ENCODE results near the gene CORO1C. TPM values are rescaled to one million over a fixed set of nuclear protein-coding genes. Genes with fewer than 3 reads are reported as not detected.

CORO1C gene
- total RNA-seq, 4 donors from 2014 or later: 221 to 441 (median 315) TPM

- Histone ChIP-seq H3K27me3 (no peaks in the 10 kb centered on the region), H3K4me1 (peaks cover 51 to 96% (median 92%) of the 10 kb centered on the region in 4 donors), H3K36me3 (peaks cover 0 to 15% (median 6%) of the 10 kb centered on the region in 4 donors), H3K9me3 (no peaks in the 10 kb centered on the region), H3K27ac (replicated peaks in 1 of 4) (peak overlapping the region; percentile 14 to 95 (median 68)), H3K4me3 (no peak overlapping the region)
- intact Hi-C loops (cut with DNase I): no loop called here
- TF ChIP-seq, protein P1, sequence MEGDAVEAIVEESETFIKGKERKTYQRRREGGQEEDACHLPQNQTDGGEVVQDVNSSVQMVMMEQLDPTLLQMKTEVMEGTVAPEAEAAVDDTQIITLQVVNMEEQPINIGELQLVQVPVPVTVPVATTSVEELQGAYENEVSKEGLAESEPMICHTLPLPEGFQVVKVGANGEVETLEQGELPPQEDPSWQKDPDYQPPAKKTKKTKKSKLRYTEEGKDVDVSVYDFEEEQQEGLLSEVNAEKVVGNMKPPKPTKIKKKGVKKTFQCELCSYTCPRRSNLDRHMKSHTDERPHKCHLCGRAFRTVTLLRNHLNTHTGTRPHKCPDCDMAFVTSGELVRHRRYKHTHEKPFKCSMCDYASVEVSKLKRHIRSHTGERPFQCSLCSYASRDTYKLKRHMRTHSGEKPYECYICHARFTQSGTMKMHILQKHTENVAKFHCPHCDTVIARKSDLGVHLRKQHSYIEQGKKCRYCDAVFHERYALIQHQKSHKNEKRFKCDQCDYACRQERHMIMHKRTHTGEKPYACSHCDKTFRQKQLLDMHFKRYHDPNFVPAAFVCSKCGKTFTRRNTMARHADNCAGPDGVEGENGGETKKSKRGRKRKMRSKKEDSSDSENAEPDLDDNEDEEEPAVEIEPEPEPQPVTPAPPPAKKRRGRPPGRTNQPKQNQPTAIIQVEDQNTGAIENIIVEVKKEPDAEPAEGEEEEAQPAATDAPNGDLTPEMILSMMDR (IDR thresholded peaks at IDR 0.05): no peak
- TF ChIP-seq POLR2AphosphoS5 (IDR thresholded peaks at IDR 0.05): peak in 1 of 2 donors; percentile 7
- TF ChIP-seq POLR2A (IDR thresholded peaks at IDR 0.05; ENCODE audit: low read depth): no peak
- no peak for TF ChIP-seq EP300 (IDR thresholded peaks at IDR 0.05)
- 60% methylated on average over 5 of the region's 5 CpGs for WGBS
- no peak for DNase-seq (ENCODE audit: extremely low spot score)
These were observed 26.8 kb downstream of the CORO1C start for GRCh38 chr12:108704527-108704926.

- Histone ChIP-seq H3K4me3 (no peak overlapping the region), H3K4me1 (peaks cover 59 to 98% (median 95%) of the 10 kb centered on the region in 4 donors), H3K27me3 (no peaks in the 10 kb centered on the region), H3K9me3 (no peaks in the 10 kb centered on the region), H3K27ac (replicated peaks in 1 of 4) (peak overlapping the region; percentile 94 to 95 (median 94)), H3K36me3 (peaks cover 0 to 31% (median 17%) of the 10 kb centered on the region in 4 donors)
- peak; percentile 64 for DNase-seq (ENCODE audit: extremely low spot score)
- 32% methylated on average over 10 of the region's 10 CpGs for WGBS
- no peak for TF ChIP-seq EP300 (IDR thresholded peaks at IDR 0.05)
- TF ChIP-seq POLR2AphosphoS5 (IDR thresholded peaks at IDR 0.05): no peak
- no peak for TF ChIP-seq POLR2A (IDR thresholded peaks at IDR 0.05; ENCODE audit: low read depth)
- TF ChIP-seq, protein P1 (IDR thresholded peaks at IDR 0.05): no peak
- intact Hi-C loops (cut with DNase I): no loop called here
These were observed 28.6 kb downstream of the CORO1C start for GRCh38 chr12:108702595-108703320.

GRCh38 chr12:108701779-108702441 lies 29.4 kb downstream of the CORO1C start:
- 19% methylated on average over 5 of the region's 5 CpGs for WGBS
- Histone ChIP-seq H3K9me3 (no peaks in the 10 kb centered on the region), H3K27ac (replicated peaks in 1 of 4) (peak overlapping the region; percentile 94 to 95 (median 94)), H3K4me3 (peak overlapping the region in 3 of 4 donors; percentile 10 to 27 (median 20)), H3K27me3 (no peaks in the 10 kb centered on the region), H3K4me1 (peaks cover 67 to 98% (median 96%) of the 10 kb centered on the region in 4 donors), H3K36me3 (peaks cover 0 to 35% (median 18%) of the 10 kb centered on the region in 4 donors)
- intact Hi-C loops (cut with DNase I): no loop called here
- peak; percentile 70 for DNase-seq (ENCODE audit: extremely low spot score)
- TF ChIP-seq POLR2A (IDR thresholded peaks at IDR 0.05; ENCODE audit: low read depth) (no peak), EP300 (IDR thresholded peaks at IDR 0.05) (no peak), POLR2AphosphoS5 (IDR thresholded peaks at IDR 0.05) (no peak)
- TF ChIP-seq, protein P1 (IDR thresholded peaks at IDR 0.05): no peak

GRCh38 chr12:108700833-108701541 lies 30.3 kb downstream of the CORO1C start:
- Histone ChIP-seq H3K36me3 (peaks cover 0 to 35% (median 18%) of the 10 kb centered on the region in 4 donors), H3K27me3 (no peaks in the 10 kb centered on the region), H3K4me3 (peak overlapping the region in 1 of 4 donors; percentile 20), H3K9me3 (no peaks in the 10 kb centered on the region), H3K4me1 (peaks cover 76 to 100% (median 96%) of the 10 kb centered on the region in 4 donors), H3K27ac (replicated peaks in 1 of 4) (peak overlapping the region; percentile 94 to 95 (median 94))
- 38% methylated on average over 12 of the region's 12 CpGs for WGBS
- no peak for TF ChIP-seq EP300 (IDR thresholded peaks at IDR 0.05)
- TF ChIP-seq POLR2A (IDR thresholded peaks at IDR 0.05; ENCODE audit: low read depth): no peak
- TF ChIP-seq POLR2AphosphoS5 (IDR thresholded peaks at IDR 0.05): peak; percentile 37 to 48
- TF ChIP-seq, protein P1 (IDR thresholded peaks at IDR 0.05): no peak
- intact Hi-C loops (cut with DNase I): no loop called here
- peak; percentile 87 for DNase-seq (ENCODE audit: extremely low spot score)
